ENCODE results near the gene ACOT13. TPM values are rescaled to one million over a fixed set of nuclear protein-coding genes. Genes with fewer than 3 reads are reported as not detected.

ACOT13 gene
- total RNA-seq, 1 experiment from 2014 or later = 33.5 TPM

GRCh38 chr6:24686408-24686807 lies 19.5 kb downstream of the ACOT13 start:
- CTCF ChIA-PET = no interaction called here
- Histone ChIP-seq H3K4me3 (replicated peaks in 1 of 2; ENCODE audit: low read depth in 1 of 2, low read length in 2 of 2) (no peak overlapping the region), H2AFZ (ENCODE audit: low read depth, low read length, poor library complexity, severe bottlenecking) (no peak overlapping the region), H3K79me2 (ENCODE audit: insufficient read depth, low read length) (no peaks in the 10 kb centered on the region), H3K27ac (ENCODE audit: low read depth, low read length) (no peak overlapping the region), H3K9me2 (ENCODE audit: insufficient read depth) (no peaks in the 10 kb centered on the region), H3K9me3 (ENCODE audit: control insufficient read depth in 1 of 2, insufficient read depth in 1 of 2, low read depth in 1 of 2, low read length in 2 of 2) (no peaks in the 10 kb centered on the region), H3K4me2 (ENCODE audit: low read length) (no peak overlapping the region), H3K36me3 (ENCODE audit: control insufficient read depth in 1 of 2, insufficient read depth in 2 of 2, low read length in 2 of 2) (no peaks in the 10 kb centered on the region), H4K20me1 (ENCODE audit: insufficient read depth) (no peaks in the 10 kb centered on the region), H3K27me3 (ENCODE audit: insufficient read depth, low read length) (no peaks in the 10 kb centered on the region), H3K9ac (ENCODE audit: low read length) (no peak overlapping the region), H3K4me1 (ENCODE audit: control insufficient read depth in 1 of 2, insufficient read depth in 2 of 2, low read length in 2 of 2) (no peaks in the 10 kb centered on the region)
- TF ChIP-seq TCF7L2 (IDR thresholded peaks at IDR 0.05; ENCODE audit: borderline replicate concordance, extremely low read depth, insufficient read depth, insufficient read length) = no peak
- no peak for TF ChIP-seq JUND (IDR thresholded peaks at IDR 0.05)
- no peak for TF ChIP-seq REST (IDR thresholded peaks at IDR 0.05; ENCODE audit: low read depth)
- TF ChIP-seq YY1 (IDR thresholded peaks at IDR 0.05; ENCODE audit: extremely low read depth, insufficient replicate concordance, low read depth, low read length) = no peak
- no peak for TF ChIP-seq ELF1 (IDR thresholded peaks at IDR 0.05; ENCODE audit: borderline replicate concordance, low read depth)
- TF ChIP-seq FOSL1 (IDR thresholded peaks at IDR 0.05; ENCODE audit: low read depth) = no peak
- TF ChIP-seq ZFX (IDR thresholded peaks at IDR 0.05) = no peak
- no peak for TF ChIP-seq ZBTB33 (IDR thresholded peaks at IDR 0.05; ENCODE audit: extremely low read depth, insufficient replicate concordance, low read length)
- TF ChIP-seq EZH2 (IDR thresholded peaks at IDR 0.05) = no peak
- no peak for TF ChIP-seq EZH2phosphoT487 (IDR thresholded peaks at IDR 0.05; ENCODE audit: borderline replicate concordance)
- no peak for TF ChIP-seq SRF (IDR thresholded peaks at IDR 0.05; ENCODE audit: low read depth)
- TF ChIP-seq, protein P1, sequence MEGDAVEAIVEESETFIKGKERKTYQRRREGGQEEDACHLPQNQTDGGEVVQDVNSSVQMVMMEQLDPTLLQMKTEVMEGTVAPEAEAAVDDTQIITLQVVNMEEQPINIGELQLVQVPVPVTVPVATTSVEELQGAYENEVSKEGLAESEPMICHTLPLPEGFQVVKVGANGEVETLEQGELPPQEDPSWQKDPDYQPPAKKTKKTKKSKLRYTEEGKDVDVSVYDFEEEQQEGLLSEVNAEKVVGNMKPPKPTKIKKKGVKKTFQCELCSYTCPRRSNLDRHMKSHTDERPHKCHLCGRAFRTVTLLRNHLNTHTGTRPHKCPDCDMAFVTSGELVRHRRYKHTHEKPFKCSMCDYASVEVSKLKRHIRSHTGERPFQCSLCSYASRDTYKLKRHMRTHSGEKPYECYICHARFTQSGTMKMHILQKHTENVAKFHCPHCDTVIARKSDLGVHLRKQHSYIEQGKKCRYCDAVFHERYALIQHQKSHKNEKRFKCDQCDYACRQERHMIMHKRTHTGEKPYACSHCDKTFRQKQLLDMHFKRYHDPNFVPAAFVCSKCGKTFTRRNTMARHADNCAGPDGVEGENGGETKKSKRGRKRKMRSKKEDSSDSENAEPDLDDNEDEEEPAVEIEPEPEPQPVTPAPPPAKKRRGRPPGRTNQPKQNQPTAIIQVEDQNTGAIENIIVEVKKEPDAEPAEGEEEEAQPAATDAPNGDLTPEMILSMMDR (IDR thresholded peaks at IDR 0.05 in 2 of 3, conservative IDR thresholded peaks at IDR 0.05 in 1 of 3; ENCODE audit: borderline replicate concordance in 1 of 3, insufficient read depth in 1 of 3, low read depth in 2 of 3, low read length in 2 of 3) = no peak
- no peak for TF ChIP-seq SP1 (IDR thresholded peaks at IDR 0.05; ENCODE audit: low read depth)
- no peak for TF ChIP-seq ZNF274 (IDR thresholded peaks at IDR 0.05; ENCODE audit: low read depth, low read length)
- TF ChIP-seq POLR2AphosphoS5 (IDR thresholded peaks at IDR 0.05; ENCODE audit: low read depth, low read length) = no peak
- DNase-seq (ENCODE audit: low read depth, low spot score) = no peak
- BruUV-seq (replicated peaks) = no TSS peak
- RAD21 ChIA-PET (ENCODE audit: low non-redundant PET in 1 of 2, low total read pairs in 2 of 2, uncharacterized antibody in 2 of 2, unreplicated experiment in 2 of 2) = no interaction called here
- ATAC-seq = no peak
- POLR2A ChIA-PET = no interaction called here
- intact Hi-C loops (cut with micrococcal nuclease) = no loop called here
